ENCODE results near the gene RSPO4. TPM values are rescaled to one million over a fixed set of nuclear protein-coding genes. Genes with fewer than 3 reads are reported as not detected.

The RSPO4 gene
- total RNA-seq, 1 experiment from 2014 or later, result 6.7 TPM

DNA sequence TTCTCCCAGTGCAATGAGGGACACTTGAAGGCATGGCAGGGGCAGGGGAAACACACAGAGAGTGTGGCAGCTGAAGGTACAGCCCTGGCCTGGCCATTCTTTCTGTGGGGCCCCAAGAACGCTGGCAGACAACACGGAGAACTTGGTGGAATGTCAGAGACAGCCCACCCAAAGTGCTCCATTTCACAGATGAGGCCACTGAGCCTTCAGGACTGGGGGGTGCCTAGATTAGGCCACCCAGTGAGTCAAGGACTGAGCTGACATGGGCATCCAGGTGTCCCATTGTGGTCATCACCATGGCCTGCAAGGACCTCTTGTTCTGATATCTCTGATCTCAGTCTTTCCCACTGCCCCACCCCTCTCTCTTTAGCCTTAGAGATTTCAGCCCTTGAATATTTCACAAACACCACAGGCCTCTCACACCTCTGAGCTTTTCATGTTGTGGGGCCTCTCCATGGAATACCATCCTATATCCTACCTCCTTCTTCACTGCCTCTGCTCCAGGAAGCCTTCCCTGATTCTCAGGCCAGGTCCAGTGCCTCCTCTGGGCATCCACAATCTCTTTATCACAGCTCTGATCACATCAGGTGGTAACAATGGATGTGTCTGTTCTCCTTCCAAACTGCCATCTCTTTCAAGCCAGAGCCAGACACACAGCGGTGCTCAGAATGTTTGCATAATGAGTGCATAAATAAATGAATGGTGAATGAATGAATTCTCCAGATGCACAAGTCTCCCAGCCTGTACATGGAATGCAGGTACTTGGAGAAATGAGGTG is 2.0 kb upstream of the RSPO4 start:
- Histone ChIP-seq H2AFZ (ENCODE audit: low read length) (no peak overlapping the region), H3K27me3 (ENCODE audit: insufficient read depth, low read length) (peaks cover 2% of the 10 kb centered on the region; the same call in 1 of the 2 replicates), H2BK12ac (ENCODE audit: insufficient read length, low read depth, low read length) (no peak overlapping the region), H3K79me2 (ENCODE audit: insufficient read depth, low read length) (no peaks in the 10 kb centered on the region), H2BK120ac (ENCODE audit: low read depth, low read length, poor library complexity, severe bottlenecking) (no peak overlapping the region), H4K5ac (ENCODE audit: insufficient read length, low read depth, low read length) (no peak overlapping the region), H3K14ac (ENCODE audit: insufficient read depth, low read length) (no peak overlapping the region), H3K79me1 (ENCODE audit: insufficient read depth, low read depth, low read length, poor library complexity, severe bottlenecking) (no peaks in the 10 kb centered on the region), H2BK5ac (ENCODE audit: insufficient read length, low read length) (no peak overlapping the region), H2BK15ac (ENCODE audit: low read depth, low read length) (no peak overlapping the region), H3K4me1 (ENCODE audit: insufficient read depth, low read length) (no peaks in the 10 kb centered on the region; the same call in 1 of the 2 replicates), H4K91ac (ENCODE audit: insufficient read length, low read depth, low read length) (no peak overlapping the region), H3K4ac (ENCODE audit: low read depth, low read length) (no peak overlapping the region), H3K9me3 (ENCODE audit: control insufficient read depth, low read depth, low read length) (no peaks in the 10 kb centered on the region), H2AK5ac (ENCODE audit: insufficient read length, low read length) (no peak overlapping the region), H4K8ac (replicated peaks; ENCODE audit: insufficient read length, low read depth, low read length) (no peak overlapping the region), H3K23me2 (ENCODE audit: insufficient read length, low read depth, low read length, poor library complexity, severe bottlenecking) (peaks cover 10% of the 10 kb centered on the region), H3T11ph (ENCODE audit: low read length) (no peak overlapping the region), H3K27ac (ENCODE audit: insufficient read length, low read depth, low read length) (no peak overlapping the region), H2BK20ac (ENCODE audit: low read depth, low read length, poor library complexity, severe bottlenecking) (no peak overlapping the region), H3K23ac (ENCODE audit: insufficient read length, low read depth, low read length) (no peak overlapping the region), H3K4me2 (ENCODE audit: insufficient read depth, insufficient read length, low read length) (no peak overlapping the region), H3K56ac (ENCODE audit: insufficient read length, low read depth, low read length) (no peak overlapping the region), H3K9ac (ENCODE audit: extremely low read depth, insufficient read length, low read length) (no peak overlapping the region), H4K20me1 (ENCODE audit: control insufficient read depth, insufficient read depth, insufficient read length) (no peaks in the 10 kb centered on the region), H3K18ac (ENCODE audit: insufficient read length, low read depth, low read length) (no peak overlapping the region)
- TF ChIP-seq, protein P1, sequence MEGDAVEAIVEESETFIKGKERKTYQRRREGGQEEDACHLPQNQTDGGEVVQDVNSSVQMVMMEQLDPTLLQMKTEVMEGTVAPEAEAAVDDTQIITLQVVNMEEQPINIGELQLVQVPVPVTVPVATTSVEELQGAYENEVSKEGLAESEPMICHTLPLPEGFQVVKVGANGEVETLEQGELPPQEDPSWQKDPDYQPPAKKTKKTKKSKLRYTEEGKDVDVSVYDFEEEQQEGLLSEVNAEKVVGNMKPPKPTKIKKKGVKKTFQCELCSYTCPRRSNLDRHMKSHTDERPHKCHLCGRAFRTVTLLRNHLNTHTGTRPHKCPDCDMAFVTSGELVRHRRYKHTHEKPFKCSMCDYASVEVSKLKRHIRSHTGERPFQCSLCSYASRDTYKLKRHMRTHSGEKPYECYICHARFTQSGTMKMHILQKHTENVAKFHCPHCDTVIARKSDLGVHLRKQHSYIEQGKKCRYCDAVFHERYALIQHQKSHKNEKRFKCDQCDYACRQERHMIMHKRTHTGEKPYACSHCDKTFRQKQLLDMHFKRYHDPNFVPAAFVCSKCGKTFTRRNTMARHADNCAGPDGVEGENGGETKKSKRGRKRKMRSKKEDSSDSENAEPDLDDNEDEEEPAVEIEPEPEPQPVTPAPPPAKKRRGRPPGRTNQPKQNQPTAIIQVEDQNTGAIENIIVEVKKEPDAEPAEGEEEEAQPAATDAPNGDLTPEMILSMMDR (conservative IDR thresholded peaks at IDR 0.05), result no peak
- no peak overlapping the region for H3K27ac Mint-ChIP-seq
- no CpG with 5 or more reads among the region's 3 CpGs for WGBS (ENCODE audit: extremely low coverage, insufficient read length, low lambda C conversion rate)
- DNase-seq, result no peak
- no peaks in the 10 kb centered on the region for H3K9me3 Mint-ChIP-seq
- no peaks in the 10 kb centered on the region for H3K36me3 Mint-ChIP-seq (ENCODE audit: insufficient read depth in 1 of 3, low read depth in 3 of 3)
- H3K4me3 Mint-ChIP-seq, result no peak overlapping the region
- peaks cover 54% of the 10 kb centered on the region for H3K27me3 Mint-ChIP-seq (ENCODE audit: low read depth)
- H3K4me1 Mint-ChIP-seq, result peaks cover 15 to 26% of the 10 kb centered on the region in 2 experiments

Measured in H9 (cell line).